Hepatocyte (in vitro differentiated cells): Measurements from ENCODE around the gene UBTD1.

Experiments
- EZH2 ChIP-seq: fragments of 200-600 bp; sonication (generic); IDR thresholded peaks from 2 replicates; pipeline ENCODE4 v1.6.1; 2016; ENCODE audit warnings: antibody characterized with exemption, mild to moderate bottlenecking, borderline replicate concordance
- TF ChIP-seq, protein P1 (sequence below): fragments of 200-600 bp; sonication (generic); IDR thresholded peaks from 2 replicates; pipeline ENCODE4 v1.5.1; 2016; ENCODE audit warnings: antibody characterized with exemption, mild to moderate bottlenecking; ENCODE audit not compliant: poor library complexity

DNA sequence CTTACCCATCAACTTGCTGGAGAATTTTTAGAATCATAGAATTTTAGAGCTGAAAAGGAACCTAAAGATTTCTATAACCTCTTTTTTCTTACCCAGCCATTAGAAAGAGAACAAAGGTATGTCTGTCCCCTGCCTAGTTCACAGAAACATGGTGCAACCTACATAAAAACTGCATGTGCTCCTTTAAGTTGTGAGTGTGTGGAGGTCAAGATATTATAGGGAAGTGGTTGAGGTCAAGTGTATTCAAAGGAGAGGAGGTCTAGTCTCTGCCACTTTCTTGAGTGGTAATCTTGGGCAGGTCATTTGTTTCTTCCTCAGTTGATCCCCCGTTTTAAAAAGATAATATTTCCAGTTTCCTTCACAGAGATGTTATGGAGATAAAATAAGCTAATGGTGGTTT is 6.4 kb downstream of the UBTD1 start:
- TF ChIP-seq, protein P1, sequence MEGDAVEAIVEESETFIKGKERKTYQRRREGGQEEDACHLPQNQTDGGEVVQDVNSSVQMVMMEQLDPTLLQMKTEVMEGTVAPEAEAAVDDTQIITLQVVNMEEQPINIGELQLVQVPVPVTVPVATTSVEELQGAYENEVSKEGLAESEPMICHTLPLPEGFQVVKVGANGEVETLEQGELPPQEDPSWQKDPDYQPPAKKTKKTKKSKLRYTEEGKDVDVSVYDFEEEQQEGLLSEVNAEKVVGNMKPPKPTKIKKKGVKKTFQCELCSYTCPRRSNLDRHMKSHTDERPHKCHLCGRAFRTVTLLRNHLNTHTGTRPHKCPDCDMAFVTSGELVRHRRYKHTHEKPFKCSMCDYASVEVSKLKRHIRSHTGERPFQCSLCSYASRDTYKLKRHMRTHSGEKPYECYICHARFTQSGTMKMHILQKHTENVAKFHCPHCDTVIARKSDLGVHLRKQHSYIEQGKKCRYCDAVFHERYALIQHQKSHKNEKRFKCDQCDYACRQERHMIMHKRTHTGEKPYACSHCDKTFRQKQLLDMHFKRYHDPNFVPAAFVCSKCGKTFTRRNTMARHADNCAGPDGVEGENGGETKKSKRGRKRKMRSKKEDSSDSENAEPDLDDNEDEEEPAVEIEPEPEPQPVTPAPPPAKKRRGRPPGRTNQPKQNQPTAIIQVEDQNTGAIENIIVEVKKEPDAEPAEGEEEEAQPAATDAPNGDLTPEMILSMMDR: no peak
- no peak for TF ChIP-seq EZH2
